Measurements from ENCODE around the gene RAB3B.
"Not testable (repeated sequence)": the region's sequence is repeated elsewhere in the genome, so short reads cannot be mapped to it uniquely, and the experiment has no call there.

Gene RAB3B, protein sequence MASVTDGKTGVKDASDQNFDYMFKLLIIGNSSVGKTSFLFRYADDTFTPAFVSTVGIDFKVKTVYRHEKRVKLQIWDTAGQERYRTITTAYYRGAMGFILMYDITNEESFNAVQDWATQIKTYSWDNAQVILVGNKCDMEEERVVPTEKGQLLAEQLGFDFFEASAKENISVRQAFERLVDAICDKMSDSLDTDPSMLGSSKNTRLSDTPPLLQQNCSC
- 0 to 0.23 (median 0.08) reads per million in 4 donors for total RNA-seq

DNA sequence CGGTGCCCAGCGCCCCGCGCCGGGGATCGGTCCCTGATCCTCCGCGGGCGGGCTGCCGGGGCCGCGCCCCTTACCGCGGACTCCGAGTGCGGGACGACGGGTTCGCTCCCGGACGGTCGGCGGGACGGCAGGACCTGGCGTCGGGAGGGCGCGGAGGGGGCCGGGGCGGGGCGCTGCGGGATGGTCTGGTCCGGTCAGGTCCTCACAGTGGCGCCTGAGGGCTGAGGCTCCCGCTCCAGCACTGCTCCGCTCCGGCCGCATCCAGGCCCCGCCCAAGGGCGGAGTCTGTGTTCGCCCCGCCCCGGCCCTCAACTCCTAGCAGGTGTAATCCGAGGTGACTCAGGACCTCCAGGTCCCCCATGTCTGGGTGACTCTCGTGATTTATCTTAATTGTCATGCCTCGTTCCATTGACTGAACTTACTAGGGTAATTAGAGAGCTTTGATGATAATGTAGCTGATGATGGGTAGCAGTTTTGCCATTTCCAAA, at the start of gene RAB3B:
Gene RAB3B (minus strand): TSS at position 223 of the 488 bp plus-strand sequence. CDS start 13,583 bp downstream, outside the sequence.
- DNase-seq = peak; percentile 35 to 61 (median 52)

DNA sequence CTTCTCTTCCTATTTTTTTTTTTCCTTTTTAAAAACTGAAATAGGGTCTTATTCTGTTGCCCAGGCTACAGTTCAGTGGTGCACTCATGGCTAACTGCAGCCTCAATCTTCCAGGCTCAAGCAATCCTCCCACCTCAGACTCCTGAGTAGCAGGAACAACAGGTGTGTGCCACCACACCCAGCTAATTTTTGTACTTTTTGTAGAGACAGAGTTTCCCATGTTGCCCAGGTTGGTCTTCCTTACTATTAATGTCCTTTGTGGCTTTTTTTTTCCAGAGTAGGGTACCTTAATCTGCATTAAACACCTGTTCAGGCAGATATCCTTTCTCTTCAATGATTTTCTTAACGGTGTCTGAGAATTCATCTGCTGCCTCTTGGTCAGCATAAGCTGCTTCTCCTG, 47.4 kb upstream of the RAB3B start:
- no peak for DNase-seq

DNA sequence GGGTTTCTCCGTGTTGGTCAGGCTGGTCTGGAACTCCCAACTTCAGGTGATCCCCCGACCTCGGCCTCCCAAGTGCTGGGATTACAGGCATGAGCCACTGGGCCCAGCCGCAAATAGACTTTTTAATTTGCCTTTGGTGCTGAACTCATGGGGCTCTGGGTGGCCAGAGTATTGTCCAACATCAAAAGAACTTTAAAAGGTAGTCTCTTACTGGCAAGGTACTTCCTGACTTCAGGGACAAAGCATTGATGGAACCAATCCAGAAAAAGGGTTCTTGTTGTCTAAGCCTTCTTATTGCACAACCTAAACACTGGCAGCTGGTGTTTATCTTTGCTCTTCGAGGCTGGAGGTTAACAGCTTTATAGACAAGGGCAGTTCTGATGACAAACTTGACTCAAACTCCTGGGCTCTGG, 46.9 kb upstream of the RAB3B start:
- no peak for DNase-seq

DNA sequence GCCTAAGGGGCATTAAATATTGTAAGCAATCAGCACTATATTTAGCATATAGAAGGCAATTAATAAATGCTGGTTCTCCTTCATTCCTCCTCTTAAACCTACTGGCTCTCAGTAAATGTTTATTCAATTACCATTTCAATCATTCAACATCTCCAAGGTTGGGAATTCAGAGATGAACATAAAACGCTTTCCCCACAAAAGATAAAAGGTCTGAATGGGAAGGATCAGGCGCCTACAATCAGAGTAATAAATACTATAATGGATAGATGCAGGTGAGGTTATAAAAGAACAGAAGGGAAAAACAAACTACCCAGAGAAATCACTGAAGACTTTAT, 43.5 kb upstream of the RAB3B start:
- no peak for DNase-seq

DNA sequence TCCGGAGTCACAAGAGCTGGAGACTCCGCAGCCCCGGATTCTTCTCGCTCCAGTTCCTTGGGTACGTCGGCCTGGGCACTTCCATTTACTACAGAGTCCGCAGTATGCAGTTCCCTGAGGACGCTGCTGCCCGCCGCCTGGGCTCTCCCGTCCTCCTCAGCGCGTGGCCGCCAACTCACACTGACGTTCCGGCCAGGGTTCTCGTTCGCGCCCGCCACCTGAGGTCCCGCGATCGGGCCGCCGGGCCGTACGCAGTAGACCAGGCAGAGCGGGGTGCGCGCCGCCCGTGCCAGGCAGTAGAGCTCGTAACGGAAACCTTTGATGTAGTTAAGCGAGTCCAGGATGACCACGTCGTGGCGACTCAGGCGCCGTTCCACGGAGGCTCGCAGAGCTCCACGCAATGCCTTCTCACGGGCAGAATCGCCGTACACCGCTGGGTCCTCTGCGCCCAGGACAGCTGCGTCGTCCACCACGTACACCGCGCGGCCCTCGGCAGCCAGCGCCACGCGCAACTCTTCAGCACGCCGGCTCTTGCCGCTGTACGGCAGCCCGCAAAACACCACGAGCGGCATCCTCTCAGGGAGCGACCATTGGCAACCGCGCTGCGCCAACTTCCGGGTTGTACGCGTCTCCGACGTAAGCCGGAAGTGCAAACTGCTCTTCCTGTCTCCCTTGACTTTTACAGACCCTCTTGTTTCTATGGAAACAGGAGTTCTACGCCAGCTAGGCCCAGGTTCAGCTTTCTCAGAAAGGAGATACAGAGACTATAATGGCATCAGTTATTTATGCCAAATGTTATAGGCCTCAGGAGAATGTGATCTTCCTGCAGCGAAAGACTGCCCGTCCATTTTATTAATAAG, 42.9 kb upstream of the RAB3B start, which contains the start of gene KTI12:
Gene KTI12 (minus strand): TSS at position 621 of the 860 bp plus-strand sequence. CDS start 49 bp downstream, at position 572.
- DNase-seq = peak; percentile 76 to 93 (median 85)

DNA sequence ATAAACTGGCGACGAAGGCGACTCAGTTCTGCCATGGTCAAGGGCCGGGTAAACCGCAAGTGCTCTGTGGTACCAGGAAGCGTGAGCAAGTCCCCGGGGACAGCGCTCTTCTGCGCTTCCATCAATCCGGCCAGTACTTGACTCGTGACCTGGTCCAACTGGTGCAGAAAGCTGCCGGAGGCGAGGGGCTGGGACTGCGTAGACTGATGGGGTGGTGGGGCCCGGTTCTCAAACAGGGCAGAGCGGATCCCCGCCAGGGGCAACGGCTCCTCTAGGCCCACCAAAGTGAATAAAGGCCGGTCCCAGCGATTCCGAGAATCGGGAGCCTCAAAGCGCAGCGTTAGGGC, 42.3 kb upstream of the RAB3B start:
- DNase-seq = peak in 2 of 5 donors; percentile 3 to 6

DNA sequence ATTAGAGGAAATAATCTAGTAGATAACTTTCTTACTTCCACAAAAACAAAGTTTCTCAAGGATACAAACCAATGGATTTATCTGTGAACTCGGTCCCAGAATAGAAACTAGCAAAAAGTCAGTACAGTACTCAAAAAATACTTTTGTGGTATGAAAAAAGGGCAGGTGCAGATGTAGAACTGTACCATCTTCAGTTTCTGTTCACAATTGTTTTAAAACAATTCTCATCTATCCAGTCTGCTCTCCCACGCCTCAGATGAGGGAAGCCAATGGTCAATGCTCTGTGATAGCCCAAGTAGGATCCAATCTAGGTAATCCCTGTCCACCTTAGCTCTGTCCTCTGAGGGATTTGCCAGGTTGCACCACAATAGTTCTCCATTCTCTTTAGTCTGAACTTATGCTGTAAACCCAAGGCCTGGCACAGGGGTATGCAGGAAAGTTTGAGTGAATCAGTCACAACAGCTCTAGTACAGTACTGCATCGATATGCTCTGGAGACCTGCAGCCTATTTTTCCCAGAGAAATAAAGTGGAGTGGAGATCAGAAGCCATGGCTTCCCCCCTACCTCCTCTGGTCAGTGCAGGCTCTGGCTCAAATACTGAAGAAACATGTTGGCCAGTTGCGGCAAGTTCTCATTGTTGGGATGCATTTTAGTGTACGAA, 41.8 kb upstream of the RAB3B start:
- no peak for DNase-seq

DNA sequence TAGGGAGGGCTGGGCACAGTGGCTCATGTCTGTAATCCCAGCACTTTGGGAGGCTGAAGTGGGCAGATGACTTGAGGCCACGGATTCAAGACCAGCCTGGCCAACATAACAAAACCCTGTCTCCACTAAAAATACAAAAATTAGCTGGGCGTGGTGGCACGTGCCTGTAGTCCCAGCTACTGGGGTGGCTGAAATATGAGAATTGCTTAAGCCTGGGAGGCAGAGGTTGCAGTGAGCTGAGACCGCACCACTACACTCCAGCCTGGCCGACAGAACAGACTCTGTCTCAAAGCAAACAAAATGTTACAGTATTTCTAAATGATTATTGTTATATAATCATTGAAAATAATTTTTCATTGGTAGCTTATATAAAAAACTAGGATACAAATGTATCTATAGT, 38.3 kb upstream of the RAB3B start:
- not testable (repeated sequence) for DNase-seq

DNA sequence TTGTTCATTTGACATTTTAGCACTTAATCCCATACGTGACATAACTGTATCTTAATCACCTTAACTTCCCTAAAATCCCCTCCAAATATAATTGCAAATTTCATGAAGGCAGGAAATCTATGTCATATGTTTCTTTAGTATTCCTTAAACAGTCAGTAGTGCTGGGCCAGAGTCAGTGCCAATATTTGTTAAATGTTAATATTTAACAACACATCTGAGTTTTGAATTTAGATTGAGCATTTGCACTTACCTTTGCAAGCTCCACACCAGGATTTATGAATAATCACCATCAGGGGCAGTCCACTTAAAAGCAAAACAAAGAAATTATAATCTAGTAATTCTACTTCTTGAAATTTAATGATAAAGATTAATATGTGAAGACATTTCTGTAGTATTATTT, 37.8 kb upstream of the RAB3B start:
- DNase-seq = no peak

DNA sequence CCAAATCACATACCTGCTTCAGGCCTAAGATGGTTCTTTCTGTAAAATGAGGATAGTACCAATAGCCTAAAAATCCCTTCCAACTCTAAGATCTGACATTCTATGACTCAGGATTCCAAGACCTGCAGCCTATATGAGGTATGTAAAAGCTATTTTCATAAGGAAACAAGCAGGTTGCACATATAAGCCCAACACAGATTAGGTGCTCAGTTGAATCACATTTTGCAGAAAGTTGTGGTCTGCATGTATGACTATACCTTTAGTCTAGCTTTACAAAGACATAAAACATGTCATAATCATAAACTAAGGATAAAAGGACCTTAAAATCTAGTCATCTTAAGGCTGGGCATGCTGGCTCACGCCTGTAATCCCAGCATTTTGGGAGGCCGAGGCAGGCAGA, 35.8 kb upstream of the RAB3B start:
- DNase-seq = no peak

DNA sequence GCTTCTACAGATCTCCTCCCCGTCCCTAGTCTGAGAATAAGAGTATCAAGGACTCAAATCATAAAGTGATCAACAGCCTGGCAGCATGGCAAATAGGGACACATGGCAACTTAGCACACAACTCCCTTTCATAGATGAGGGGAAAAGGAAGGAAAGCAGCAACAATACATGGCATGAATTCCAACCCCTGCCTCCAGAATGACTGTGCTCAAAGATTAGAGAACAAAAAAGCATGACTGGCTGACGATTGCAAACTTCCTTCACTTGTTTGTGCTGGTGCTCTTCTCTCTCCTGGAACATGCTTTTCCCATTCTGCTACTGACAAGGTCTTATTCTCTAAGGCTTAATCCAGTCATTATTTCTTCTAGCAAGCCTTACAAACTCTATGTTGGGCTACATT, 31.6 kb upstream of the RAB3B start:
- DNase-seq = no peak

DNA sequence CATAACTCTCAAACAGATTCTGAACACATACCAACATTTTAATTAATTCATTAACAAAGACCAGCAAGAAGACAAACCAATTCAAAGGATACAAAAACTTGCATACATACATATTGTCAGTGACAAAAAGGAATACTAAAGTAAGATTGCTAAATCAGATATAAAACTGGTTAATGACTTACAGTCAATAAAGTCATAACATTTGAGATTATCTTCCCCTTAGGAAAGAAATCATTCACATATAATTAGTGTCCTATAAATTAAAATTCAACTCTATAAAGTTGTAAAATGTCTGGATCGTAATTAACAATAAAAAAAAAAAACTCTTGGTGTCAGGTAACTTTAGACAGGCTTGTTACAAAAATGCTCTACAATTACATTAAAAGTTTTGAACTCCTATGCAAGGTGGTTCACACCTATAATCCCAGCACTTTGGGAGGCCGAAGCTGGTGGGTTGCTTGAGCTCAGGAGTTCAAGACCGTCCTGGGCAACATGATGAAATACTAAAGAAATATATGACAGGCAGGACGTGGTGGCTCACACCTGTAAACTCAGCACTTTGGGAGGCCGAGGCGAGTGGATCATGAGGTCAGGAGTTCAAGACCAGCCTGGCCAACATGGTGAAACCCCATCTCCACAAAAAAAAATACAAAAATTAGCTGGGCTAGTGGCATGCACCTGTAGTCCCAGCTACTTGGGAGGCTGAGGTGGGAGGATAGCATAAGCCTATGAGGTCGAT, 17.7 kb upstream of the RAB3B start:
- no peak for DNase-seq

DNA sequence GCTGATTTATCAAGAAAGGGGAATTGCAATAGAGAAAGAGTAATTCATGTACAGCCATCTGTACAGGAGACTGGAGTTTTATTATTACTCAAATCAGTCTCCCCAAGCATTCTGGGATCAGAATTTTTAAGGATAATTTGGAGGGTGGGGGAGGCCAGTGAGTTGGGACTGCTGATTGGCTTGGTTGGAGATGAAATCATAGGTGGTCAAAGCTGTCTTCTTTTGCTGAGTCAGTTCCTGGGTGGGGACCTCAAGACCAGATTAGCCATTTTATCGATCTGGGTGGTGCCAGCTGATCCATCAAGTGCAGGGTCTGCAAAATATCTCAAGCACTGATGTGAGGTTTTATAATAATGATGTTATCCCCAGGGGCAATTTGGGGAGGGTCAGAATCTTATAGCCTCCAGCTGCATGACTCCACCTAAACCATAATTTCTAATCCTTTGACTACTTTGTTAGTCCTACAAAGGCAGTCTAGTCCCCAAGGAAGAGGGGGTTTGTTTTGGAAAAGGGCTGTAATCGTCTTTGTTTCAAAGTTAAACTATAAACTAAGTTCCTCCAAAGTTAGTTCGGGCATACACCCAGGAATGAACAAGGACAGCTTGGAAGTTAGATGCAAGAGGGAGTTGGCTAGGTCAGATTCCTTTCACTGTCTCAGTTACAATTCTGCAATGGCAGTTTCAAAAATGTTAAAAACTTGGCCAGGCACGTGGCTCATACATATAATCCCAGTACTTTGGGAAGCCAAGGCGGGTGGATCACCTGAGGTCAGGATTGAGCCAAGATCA, 16.9 kb upstream of the RAB3B start:
- DNase-seq = no peak

DNA sequence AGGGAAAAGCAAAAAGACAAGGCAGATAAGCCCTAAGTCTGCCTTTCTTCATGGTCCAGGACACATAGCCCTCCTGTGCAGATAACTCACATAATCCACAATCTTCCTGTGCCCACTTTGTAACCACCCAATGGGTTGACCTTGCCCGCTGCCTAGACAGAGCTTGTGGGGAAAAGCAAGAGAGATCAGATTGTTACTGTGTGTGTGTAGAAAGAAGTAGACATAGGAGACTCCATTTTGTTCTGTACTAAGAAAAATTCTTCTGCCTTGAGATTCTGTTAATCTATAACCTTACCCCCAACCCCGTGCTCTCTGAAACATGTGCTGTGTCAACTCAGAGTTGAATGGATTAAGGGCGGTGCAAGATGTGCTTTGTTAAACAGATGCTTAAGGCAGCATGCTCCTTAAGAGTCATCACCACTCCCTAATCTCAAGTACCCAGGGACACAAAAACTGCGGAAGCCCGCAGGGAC, 15.6 kb upstream of the RAB3B start:
- not testable (repeated sequence) for DNase-seq

DNA sequence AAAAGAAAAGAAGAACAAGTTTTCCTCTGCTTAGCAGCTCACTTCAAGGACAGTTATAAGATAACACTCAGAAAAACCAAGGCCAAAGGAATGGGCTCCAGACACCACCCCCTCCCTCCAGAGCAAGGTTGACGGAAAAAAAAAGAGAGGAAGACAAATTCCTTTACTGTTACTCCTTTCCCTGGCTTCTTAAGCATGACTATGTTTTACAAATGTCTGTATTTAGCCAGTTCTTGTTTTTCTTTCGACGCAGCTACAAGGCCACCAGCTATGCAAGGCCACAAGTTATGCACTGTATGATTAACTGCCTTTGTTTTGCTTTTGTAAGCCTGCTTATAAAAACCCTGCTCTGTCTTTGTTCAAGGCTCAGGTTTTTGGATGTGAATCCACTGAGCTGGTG, 15.0 kb upstream of the RAB3B start:
- DNase-seq = not testable (repeated sequence)

DNA sequence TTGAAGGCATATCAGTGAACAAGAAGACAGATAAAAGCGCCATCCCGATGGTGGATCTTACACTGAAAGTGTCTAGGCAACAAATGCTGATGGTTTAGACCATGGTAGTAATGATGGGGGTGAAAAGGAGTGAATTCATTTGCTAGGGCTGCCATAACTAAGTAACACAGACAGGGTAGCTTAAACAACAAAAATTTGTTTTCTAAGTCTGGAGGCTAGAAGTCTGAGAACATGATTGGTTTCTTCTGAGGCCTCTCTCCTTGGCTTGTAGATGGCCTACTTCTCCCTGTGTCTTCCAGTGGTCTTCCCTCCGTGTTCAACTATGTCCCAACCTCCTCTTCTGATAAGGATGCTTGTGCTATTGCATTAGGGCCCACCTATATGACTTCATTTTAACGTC, 13.4 kb upstream of the RAB3B start:
- no peak for DNase-seq

DNA sequence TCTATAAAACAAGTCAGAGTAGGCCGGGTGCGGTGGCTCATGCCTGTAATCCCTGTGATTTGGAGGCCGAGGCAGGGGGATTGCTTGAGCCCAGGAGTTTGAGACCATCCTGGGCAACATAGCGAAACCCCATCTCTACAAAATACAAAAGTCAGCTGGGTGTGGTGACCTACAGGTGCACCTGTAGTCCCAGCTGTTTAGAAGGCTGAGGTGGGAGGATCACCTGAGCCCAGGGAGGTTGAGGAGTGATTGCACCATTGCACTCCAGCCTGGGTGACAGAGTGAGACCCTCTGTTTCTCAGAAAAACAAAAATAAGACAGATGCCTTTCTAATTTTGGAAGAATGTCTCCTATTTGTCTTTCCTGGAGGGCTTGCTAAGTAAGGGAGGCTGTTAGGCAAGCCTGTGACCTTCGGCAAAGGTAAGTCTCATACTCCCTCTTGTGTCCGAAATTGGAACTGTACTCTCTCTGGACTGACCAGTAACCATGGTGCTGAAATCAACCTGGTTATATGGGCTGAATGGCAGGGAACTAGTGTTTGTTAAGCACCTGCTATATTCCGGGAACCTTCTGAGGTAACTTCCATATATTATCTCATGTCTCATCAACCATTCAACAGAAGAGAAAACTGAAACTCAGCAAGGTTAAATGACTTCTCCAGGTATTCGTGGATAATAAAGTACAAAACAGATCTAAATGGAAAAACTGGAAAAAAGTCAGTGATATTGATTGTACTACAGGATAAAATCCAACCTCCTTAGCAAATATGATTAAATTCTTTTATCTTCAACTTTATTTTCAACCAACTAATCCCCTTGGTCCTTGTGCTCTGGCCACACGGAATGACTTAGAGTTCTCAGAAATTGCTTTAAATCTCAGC, 11.8 kb upstream of the RAB3B start:
- peak in 4 of 5 donors; percentile 15 to 72 (median 49) for DNase-seq

DNA sequence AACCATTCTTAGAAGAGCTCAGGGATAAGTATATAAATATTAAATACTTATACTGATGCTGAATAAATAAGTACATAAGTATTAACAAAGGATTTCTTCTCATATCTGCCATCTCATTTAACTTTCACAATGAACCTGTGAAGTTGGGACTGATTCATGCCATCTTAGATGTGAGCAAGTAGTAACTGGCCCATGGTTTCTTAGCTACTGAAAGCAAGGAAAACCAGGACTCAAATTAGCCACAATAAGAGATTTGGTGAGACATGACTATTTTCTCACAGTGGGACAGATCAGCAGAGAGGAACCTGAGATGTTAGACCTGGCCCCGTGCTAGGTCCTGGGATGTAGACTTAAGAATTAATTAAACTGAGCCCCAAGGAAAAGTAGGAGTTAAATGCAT, 8.2 kb upstream of the RAB3B start:
- DNase-seq = no peak

DNA sequence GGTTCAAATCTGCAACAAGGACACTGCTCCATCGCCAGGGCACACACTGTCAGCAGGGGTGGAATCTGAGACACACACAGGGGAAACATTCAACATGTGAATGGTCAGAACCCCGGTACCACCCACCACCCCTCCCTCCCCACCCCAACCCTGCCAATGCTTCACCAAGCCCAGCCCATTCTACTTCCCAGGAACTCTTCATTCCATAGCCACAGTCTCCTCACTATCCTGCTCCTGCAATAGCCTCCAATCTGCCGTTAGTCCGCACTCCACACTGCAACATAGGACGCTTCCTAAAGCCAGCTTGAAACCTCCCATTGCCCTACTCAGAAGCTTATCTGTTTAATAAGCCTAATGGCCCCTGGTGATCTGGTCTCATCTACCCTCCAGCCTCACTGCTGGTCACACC, 7.5 kb upstream of the RAB3B start:
- no peak for DNase-seq

DNA sequence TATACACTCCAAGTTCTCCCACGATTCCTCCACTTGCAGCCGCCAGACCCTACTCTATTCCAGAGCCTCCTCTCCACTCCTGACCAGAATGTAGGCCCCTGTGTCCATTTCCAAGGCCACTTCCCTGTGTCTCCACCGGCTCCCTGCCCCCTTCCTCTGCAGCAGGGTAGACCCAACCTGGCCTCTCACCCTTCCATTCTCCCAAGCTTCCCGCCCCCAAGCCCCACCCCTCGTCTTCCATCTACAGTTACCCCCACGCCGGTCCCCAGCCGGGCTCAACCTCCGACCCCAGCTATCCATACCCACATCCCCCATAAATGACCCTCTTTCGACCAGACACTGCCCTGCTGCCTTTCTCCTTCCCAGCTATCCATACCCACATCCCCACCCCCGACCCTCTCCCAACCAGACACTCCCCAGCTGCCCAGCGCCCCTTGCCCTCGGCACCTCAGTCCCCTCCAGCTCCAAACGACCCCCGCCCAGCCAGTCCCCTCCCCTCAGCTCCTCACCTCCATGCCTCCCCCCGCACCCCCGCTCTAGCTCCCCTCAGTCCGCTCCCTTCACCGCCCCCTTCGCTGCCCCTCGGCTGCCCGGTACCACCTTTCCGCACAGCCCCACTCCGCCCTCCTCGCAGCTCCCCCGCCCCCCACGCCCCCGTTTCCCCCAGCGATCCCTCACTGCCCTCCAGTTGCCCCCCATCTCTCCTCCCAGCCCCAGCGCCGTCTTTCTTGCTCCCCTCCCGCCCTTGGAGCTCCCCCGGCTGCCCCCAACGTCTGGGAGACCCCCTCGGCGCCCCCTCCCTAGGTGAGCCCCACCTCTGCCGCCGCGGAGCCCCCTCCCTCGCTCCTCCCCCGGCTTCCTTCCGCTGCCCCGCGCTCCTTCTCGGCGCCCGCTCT, 670 bp downstream of the RAB3B start:
- peak in 1 of 5 donors; percentile 7 for DNase-seq
